LNCaP clone FGC (cell line): ENCODE measurements around the gene UBFD1.
A peak's percentile ranks its signal among the peaks of the same experiment; 100 is the strongest.
"Not testable (repeated sequence)": the region's sequence is repeated elsewhere in the genome, so short reads cannot be mapped to it uniquely, and the experiment has no call there.

ENCODE experiments used
- DNase-seq: peaks from one replicate; pipeline ENCODE4 v3.0.0-alpha.2; 2011; ENCODE audit warnings: low read depth
- H3K4me3 ChIP-seq: 2 replicates; pipeline ENCODE4 v1.5.1; 2011; ENCODE audit warnings: mild to moderate bottlenecking, low read depth, low read length, control low read depth
- TF ChIP-seq, protein P1 (sequence below): IDR thresholded peaks from 2 replicates; pipeline ENCODE4 v1.5.1; 2012; ENCODE audit warnings: mild to moderate bottlenecking; ENCODE audit not compliant: control insufficient read depth, insufficient read depth; ENCODE audit errors: extremely low read depth

Gene UBFD1, protein sequence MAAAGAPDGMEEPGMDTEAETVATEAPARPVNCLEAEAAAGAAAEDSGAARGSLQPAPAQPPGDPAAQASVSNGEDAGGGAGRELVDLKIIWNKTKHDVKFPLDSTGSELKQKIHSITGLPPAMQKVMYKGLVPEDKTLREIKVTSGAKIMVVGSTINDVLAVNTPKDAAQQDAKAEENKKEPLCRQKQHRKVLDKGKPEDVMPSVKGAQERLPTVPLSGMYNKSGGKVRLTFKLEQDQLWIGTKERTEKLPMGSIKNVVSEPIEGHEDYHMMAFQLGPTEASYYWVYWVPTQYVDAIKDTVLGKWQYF

DNA sequence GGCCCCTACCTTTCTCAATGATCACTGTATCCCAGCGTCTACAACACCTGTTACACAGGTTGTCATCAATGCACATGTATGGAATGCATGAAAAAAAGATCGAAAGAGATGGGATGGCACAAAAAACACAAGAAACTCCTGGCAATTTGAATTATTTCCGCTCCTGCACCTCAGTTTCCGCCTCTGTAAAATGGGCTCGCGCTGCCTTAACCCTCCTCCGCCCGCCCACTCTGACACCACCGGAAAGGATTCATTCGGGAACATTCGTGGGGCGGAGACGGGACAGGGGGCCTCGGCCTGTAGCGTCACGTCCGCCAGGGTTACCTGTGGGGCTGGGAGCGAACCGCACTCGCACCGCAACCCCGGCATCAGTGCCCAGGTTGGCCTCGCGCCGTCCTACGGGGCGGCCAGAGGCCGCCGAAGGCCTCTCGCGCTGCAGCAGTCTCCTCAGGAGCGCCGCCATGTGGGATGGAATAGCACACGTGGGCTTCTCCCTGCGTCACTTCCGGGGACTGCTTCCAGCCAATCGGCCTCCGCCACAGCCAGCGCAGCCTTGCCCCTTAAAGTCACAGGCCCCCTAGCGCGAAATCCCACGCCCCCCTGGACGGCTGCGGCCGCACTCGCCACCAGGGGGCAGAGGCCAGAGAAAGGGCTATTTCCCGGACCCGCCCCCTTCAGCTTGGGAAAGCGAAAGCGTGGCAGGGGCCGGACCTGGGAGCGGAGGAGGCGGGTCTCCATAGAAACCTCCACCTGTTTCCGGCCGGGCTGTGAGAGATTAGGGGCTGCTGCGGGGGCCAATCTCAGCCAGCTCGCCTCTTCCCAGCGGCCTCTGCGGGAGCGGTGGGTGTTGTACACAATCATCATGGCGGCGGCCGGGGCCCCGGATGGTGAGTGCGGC lies at the start of gene UBFD1, which contains the start of gene EARS2:
UBFD1 (plus strand) TSS at position 847 of the 898 bp plus-strand sequence; CDS start at position 863, 16 bp downstream.
EARS2 (minus strand) TSS at position 470 of the 898 bp plus-strand sequence; CDS start at position 463, 7 bp downstream.
- TF ChIP-seq, protein P1, sequence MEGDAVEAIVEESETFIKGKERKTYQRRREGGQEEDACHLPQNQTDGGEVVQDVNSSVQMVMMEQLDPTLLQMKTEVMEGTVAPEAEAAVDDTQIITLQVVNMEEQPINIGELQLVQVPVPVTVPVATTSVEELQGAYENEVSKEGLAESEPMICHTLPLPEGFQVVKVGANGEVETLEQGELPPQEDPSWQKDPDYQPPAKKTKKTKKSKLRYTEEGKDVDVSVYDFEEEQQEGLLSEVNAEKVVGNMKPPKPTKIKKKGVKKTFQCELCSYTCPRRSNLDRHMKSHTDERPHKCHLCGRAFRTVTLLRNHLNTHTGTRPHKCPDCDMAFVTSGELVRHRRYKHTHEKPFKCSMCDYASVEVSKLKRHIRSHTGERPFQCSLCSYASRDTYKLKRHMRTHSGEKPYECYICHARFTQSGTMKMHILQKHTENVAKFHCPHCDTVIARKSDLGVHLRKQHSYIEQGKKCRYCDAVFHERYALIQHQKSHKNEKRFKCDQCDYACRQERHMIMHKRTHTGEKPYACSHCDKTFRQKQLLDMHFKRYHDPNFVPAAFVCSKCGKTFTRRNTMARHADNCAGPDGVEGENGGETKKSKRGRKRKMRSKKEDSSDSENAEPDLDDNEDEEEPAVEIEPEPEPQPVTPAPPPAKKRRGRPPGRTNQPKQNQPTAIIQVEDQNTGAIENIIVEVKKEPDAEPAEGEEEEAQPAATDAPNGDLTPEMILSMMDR: peak; percentile 88
- DNase-seq: peak; percentile 94
- peak within 1 kb of the TSS; percentile 65 for H3K4me3 ChIP-seq

DNA sequence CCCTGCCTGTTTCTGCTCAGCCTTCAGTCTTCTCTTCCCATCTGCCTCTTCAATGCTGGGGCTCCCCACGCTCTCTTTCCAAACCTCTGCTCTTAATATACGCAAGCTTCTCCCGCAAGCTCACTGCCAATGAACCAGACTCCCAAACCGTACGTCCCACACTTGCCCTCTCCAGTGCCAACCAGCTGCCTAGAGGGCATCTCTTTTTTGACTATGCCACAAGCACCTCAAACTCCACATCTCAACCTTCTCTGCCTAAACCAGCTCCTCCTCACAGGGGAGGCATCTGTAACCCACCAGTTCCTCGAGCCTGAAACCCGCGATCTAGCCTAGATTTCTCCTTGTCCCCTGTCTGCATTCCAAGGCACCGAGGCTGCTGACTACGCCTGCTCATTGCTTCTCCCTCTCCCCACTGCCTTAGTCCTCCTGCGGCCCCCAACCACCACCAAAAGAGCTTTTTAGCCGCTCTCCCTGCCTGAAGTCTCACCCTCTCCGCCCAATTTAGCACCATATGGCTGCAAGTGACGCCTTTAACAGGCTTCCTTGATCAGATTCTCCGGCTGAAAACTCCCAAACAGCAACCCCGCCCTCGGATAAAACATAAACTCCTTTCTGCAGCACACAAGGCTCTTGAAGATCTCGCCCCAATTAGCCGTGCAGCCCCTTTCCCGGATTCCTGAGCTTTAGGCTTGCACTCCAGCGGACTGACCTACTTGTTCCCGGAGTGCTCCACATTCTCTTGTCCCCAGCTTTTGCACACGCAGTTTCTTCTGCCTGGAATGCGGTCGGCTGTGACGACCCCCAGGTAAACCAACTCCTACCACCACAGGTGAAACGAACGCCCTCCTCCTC lies 48.7 kb upstream of the UBFD1 start:
- TF ChIP-seq, protein P1: no peak
- DNase-seq: no peak
- peak overlapping the region; percentile 64 for H3K4me3 ChIP-seq

DNA sequence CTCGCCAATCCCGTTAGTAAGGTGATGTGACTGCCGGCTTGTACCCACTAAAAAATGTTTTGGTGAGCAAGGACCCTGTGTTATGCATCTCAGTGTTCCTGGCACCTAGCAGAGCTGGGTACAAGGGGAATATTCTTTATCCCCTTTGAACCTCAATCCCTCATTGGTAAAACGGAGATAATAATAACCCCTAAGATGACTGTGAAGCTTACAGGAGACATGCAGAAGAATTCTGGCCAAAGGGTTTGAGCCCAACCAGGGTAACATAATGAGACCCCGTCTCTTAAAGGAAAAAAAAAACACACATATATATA lies 48.1 kb upstream of the UBFD1 start:
- TF ChIP-seq, protein P1: no peak
- DNase-seq: no peak
- H3K4me3 ChIP-seq: peak overlapping the region; percentile 64

DNA sequence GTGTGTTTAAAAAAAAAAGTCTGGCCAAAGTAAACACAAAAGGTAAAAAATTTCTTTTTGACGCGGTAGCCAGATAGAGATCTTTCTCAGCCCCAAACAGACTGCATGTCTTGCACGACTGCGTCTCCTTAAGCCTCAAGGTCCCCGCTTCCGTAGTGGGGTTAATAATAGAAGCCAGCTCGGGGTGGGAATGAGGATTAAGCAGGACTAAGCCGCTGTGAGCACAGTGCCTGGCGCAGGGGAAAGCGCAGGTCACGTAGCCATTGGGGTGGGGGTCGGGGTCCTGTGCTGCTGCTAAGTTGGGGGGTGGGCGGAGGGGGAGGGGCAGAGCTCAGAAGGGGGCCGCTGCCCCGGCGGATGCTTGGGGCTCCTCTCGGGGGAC lies 47.8 kb upstream of the UBFD1 start:
- TF ChIP-seq, protein P1: no peak
- no peak for DNase-seq

DNA sequence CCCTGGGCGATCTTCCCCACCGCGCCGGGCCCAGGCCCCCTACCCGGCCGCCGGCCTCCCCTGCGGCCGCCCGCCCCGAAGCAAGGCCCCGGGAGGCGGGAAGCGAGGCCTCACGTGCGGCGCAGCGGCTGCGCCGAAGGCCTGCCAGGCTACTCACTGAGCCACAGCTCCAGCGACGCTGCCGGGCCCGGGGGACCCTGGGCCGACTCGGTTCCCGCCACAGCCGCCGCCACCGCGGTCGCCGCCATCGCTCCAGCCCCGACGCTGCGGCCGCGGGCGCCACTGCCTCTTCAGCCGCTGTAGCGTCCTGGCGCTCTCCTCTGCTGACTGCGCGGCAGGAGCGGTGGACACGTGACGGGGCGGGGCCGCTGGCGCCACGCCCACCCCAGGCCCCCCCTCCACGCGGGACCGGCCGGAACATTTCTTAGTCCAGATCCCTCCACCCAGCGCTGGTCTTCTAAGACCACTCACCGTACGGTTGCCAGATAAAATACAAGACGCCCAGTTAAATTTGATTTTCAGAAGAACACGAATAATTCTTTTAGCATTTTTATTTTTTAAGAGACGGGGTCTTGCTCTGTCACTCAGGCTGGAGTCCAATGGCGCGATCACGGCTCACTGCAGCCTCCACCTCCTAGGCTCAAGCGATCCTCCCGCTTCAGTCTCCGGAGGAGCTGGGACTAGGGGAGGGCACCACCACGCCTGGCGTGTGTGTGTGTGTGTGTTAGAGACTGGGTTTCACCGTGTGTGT lies 47.2 kb upstream of the UBFD1 start, which contains the start of gene GGA2:
GGA2 (minus strand) TSS at position 331 of the 751 bp plus-strand sequence; CDS start at position 248, 83 bp downstream.
- TF ChIP-seq, protein P1: 0 out of 2 replicates have a peak, but pooled peaks have one; percentile 4
- peak within 1 kb of the TSS; percentile 64 for H3K4me3 ChIP-seq
- peak; percentile 38 for DNase-seq

More for the DNA sequence above, 47.8 kb upstream of the UBFD1 start:
- peak overlapping the region; percentile 64 for H3K4me3 ChIP-seq

DNA sequence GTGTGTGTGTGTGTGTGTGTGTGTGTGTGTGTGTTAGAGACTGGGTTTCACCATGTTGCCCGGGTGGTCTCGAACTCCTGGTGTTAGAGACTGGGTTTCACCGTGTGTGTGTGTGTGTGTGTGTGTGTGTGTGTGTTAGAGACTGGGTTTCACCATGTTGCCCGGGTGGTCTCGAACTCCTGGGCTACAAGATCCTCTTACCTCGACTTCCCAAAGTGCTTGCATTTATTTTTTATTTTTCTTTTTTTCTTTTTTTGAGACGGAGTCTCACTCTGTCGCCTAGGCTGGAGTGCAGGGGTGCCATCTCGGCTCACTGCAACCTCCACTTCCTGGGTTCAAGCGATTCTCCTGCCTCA lies 46.6 kb upstream of the UBFD1 start:
- not testable (repeated sequence) for DNase-seq
- peak overlapping the region; percentile 64 for H3K4me3 ChIP-seq
